Endometrium (tissue), 2 donors: ENCODE data around the gene MMP3.

Source experiments
- FAIRE-seq: peaks from 2 replicates; lab custom pipeline; 2012; peaks lifted over from hg19 to GRCh38; lab: Jason Lieb, UNC
- donor health status: control.
- donor health status: control.

The MMP3 gene

DNA sequence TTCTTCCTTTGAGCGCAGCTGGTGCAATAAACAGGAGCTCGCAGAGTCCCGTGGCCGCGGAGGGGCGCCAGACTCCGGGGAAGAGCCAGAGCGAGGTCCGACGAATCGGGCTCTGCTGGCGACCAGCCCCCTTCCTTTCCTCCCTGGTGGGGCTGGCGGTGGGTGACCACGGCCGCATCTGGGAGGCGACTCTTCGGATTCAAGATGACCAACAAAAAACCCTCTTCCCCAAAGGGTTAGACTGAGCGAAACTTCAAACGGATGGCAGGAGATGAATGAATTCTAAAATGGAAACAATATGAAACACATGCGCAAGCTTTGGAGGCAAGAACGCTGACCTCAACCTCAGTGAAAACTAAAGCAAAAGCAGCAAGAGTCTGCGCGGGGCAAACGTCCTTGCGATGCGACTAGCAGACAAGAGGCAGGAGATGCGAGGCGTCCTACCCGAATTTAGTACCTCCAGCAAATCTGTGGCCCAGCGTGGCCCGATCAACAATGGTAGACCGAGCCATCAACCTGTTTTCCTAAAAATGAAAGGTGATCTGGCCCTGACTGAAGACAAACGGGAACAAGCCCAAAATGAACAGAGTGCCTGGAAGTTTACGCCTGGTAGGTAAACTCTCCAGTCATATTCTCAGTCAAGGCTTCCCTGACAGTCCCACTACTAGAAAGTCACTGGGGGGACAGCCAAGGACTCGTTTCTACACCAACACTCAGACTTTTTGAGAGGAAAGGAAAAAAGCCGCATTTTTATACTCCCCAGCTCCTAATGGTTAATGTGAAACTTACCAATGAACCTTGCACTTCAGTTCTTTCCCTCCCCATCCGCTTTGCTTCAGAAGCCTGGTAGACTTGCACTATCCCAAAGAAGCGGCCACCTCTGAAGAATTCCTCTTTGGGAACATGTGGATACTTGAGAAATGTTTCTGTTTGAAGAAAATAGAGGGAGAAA, 11.6 kb downstream of the MMP3 start:
- no peak for FAIRE-seq

DNA sequence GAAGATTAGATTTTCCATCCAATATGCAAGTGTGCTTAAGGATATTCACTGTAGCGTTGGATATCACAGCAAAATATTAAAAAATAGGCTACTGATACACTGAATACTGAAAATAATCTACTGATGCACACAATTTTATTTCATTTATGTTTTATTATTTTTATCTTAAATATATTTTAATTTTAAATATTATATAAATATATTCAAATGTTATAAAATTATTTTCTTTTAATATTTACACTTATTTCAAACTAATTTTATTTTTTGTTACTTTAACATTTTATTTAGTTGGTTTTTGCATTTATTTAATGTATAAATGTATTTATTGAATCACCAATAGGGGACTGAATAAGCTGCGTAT, 12.3 kb downstream of the MMP3 start:
- FAIRE-seq = peak; percentile 91

DNA sequence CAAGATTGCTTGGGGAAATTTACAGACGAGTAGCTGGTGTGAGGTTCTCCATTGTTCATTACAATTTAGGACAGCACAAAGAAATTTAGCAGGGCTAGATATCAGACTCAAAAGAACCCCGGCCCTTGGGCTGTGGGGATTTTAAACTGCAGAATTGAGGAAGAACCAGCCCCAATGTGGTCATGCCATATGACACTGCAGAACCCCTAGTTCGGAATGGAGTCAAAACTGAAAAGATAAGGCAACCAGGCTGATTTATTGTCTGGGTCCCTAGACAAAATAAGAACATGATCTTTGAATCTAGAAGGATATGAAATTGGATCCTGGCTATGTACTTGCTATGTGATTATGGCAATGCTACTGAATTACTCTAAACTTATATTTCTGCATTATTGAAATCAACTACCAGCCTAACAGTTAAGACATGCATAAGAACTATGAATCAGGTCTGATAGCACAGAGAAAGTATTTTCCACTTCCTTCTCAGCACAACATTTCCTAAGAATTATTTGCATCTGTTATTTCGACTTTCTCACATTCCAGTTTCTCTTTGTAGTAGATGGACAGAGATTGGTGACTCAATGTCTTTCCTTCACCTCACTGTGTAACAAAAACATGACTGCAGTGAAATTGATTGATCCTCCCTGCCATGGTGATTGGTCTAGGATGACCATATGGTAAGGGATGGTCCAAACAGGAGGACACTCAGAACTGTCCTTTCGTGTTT, 13.2 kb downstream of the MMP3 start:
- FAIRE-seq = no peak

DNA sequence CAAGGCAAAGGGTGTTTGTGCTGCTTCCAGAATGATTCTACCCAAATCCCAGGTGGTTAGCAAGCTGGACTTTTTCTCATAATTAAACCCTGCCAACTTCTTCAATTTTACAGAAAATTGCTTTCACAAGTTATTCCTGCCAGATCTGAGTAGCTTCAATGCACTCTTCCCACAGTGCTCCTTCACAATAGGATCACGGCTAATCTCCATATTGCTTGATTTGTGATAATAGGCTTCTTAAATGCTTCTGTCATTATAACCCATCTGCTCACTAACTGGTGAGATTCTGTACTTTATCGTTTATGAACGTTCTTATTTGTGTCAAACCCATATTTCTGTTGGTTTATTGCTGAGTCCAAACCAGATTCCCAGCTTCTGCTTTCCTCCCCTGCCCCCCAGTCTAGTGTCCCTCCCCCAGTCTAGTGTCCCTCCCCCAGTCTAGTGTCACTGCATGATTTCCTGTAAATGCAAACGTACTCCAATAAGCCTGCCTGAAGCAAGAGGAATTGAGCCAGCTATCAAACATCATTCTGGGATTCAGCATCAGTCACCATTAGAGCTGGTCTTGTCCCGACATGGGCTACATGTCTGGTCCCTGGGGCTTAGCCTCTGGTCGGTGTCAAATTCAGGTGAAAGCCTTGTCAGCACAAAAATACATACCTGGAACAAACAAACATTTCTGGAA, 14.0 kb downstream of the MMP3 start:
- no peak for FAIRE-seq

DNA sequence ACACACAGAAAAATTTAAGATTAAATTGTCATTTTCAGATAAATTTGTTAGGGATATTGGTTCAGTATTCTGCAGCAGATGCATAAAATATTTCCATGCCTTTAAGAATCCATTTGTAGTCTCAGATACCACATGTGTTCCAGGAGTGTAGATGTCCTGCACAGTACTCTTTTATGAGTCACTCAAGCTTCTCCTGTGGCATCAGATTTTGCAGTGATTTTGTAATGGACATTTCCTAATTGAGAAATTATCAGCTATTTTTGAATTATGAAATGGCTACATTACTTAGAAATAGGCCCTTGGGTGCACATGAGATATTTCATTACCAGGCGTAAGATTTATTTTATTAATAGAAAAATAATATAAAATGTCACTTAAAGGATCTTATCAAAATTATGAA, 18.9 kb downstream of the MMP3 start:
- no peak for FAIRE-seq

DNA sequence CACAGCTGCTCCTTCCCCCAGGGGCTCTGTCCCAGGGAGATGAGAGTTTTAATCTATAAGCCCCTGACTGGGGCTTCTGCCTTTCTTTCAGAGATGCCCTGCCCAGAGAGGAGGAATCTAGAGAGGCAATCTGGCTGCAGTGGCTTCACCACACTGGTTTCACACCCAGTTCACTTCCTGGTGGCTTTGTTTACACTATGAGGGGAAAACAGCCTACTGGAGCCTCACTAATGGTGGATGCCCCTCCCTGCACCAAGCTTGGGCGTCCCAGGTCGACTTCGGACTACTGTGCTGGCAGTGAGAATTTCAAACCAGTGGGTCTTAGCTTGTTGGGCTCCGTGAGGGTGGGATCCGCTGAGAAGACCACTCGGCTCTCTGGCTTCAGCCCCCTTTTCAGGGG, 23.9 kb downstream of the MMP3 start:
- no peak for FAIRE-seq

DNA sequence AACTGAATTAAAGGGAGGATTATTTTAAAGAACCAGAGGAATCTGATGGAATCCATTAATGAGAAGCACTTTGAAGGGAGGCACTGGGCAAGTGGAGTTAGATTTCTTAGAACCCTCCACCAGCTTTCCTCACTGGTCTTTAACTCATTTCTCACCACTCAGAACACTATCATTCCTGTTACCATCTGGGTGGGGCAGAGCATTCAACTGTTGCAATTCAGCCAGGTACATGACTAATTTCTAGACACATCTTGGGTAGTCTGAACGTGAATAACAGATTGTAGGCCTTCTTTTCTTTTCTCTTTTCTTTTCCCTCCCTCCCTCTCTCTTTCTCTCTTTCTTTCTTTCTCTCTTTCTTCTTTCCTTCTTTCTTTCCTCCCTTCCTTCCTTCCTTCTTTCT, 29.9 kb downstream of the MMP3 start:
- no peak for FAIRE-seq

DNA sequence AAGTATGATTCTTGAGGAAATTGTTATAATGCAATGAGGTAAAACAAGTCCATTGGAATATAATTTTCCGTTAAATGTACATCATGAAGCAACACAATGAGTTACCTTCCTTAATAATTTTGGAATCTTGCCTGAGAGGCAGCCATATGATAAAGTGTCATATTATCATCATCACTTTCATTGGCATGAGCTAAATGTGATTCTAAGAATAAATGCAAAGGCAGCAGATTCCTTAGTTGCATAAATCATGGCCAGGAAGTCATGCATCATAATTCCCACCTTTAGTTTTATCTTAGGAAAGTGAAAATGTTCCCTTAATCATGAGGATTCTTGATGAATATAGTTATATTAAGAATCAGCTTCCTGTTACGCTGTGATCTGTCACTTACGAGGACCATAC, 31.2 kb downstream of the MMP3 start:
- no peak for FAIRE-seq

DNA sequence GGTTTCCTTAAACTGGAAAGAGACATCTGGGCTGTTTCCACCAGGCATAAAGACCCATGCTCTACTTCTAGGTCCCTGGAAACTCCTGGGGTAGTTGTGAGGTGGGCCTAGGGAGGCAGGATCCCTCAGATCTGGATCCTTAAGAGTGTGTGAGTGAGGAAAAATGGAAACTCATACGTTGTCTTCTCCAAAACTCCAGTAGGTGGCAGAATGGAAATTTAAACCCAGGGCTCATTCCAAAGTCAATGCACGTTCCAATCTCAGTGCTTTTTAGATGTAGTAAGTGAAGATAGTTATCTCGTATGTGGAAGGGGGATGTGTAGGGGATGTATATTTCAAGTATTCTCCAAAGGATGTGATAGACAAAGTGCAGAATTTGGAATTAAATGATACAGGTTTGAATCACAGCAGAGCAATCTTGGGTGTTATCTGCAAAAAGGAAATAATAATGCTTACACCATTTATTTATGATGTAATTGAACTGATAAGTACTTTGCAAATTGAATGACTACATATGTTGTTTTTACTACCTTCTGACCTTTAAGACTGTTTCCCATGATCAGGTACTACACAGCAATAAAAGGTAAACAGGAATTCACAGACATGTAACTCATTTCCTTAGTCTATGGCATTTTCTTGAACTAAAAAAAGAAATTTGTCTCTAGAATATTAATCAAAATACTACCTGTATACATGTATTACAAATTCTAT, 32.3 kb downstream of the MMP3 start:
- no peak for FAIRE-seq

DNA sequence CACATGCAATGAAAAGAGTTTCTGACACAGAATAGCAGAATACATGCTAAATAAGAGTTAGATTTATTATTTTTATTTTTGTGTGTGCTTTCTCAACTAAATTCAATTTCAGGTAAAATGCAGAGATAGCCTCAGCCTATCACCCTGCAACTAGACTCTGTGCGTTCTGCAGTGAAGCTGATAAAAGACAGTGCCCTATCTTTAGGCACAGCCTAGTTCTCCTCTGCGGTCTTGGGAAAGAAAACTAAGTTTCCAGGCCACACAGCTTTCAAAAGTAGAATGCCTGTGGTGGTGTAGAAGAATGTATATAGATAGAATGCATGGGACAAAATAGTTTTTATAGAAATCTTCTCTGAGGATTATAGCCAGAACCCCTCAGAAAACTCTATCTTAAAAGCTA, 33.4 kb downstream of the MMP3 start:
- FAIRE-seq = no peak

DNA sequence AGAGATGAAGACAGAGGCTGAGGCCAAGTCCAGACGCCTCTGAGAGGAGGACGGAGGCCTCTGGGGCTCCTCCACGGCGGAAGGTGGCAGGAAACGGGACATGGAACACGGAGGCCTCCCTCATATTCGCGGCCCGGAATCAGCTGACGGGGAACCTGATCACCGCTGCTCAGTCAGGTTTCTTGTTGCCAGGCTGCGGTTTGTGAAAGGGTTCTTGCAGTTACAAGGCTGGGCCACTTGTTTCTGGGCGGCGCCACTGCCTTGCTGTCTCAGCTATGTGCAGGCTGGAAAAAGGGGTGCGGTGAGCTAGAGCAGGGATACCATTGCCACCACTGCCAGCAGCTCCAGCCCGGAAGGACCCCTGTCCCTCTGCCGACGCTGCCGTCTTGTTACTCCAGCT, 35.5 kb downstream of the MMP3 start:
- FAIRE-seq = no peak

DNA sequence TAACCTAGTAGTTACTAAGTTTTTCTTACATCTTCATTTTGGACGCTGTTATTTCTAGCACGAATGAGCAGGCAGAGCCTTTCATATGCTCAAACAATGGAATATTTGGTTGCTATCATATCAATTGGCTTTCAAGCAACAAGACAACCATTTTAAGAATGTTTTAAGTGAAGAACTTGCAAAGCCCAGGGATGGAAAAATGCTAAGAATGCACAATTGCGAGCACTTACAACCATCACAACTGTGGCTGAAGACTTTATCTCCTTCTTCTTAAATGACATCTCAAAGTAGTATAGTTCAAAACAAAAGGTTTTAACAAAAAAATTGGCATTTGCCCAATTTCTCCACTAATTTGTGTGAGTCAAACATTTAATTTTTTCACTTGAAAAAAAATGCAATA, 37.1 kb downstream of the MMP3 start:
- no peak for FAIRE-seq

DNA sequence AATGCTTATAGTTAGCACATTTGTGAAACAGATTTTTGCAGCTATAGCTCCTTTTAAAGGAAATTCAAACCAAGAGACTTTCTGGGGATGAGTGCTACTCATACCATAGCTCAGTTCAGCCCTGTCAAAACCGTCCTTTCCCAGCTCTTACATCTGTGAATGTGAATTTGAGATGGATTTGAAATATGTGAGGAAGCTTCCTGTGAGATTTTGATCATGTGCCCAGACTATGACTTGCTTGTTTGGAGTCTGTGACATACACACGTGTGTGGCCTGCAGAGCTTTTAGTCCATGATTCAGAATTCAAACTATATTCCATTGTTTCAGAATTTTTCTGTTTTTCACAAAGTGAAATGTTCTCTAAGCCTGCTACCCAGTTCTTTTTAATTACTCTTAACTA, 41.1 kb downstream of the MMP3 start:
- no peak for FAIRE-seq

DNA sequence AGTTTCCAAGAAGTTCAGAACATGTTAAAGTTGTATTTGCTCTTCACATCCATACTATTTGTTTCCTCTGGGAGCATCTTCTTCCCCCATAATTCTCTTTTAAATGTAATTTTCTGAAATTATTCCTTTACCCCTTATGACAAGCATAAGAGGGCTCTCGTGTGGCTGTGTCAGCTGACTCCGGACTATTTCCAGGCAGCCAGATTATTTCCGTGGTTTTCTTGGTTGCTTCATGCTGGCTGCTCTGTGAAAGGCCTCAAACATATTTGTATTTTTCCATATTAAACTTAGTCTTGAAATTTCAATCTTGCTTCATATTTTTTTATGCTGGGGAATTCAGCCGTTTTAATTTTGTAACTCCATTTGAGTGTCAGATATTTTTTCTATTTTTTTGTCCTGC, 42.6 kb downstream of the MMP3 start:
- FAIRE-seq = no peak

DNA sequence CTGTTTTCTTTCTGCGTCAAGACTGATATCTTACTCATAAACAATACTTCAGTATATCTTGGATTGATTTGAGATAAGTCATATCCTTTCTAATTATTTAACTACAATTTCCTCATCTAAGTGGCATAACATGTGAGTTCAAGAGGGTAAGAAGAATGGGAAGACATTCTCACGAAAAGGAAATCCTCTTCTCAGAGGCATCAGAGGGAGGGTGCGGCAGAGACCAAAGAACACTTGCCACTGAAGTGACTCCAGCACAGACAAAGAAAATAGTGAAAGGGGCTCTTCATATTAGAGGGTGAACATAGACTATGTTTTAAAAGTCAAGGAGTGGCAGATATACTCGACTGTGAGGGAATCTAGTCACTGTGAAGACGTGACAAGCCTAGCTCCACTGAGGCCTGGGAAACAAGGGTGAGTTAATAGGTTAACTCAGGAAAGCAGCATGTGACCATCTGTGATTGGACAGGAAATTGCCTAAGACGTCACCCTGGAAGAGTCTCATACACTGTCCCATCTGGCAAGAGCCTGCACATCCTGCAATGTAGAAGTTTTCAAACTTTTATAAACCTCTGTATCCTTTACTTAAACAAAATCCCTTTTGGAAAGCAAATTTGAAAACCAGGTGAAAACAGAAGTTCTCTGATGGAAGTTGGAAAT, 43.6 kb downstream of the MMP3 start:
- FAIRE-seq = no peak

DNA sequence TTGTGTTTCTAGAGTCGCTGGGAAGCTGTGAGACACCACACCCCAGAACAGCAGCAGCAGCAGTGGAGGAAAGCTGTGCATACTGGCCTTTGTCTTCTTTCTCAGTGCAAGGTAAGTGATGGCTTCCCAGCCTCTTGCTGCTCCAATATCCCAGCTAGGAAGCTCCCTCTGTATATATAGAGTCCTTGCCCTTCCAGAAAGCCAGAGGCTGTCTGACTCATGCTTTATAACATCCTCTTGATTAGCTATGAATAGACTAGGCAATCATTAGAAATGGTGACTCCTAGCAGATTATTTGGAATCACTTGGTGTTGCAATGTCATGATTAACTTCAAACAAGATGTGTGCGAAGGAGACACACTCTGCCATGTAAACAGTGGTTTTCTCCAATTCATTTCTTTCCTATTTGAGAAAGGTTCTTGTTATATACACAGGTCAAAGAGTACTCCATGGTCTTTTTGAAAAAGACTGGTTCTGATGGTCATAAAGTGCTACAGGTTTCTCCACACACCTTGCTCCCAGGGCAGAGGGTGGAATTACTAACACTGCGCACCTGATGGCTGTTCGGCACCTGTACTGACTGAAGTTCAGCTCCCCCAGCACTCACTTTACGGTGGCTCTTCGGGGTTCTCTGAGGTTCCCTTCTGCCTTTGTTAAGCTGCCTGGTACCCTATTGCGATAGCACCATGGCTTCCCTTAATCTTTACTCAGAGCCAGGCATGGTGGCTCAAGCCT, 45.2 kb downstream of the MMP3 start, which contains the start of gene MMP1:
MMP1 (minus strand) TSS at position 149 of the 735 bp plus-strand sequence; CDS start at position 81, 68 bp downstream.
- no peak for FAIRE-seq

DNA sequence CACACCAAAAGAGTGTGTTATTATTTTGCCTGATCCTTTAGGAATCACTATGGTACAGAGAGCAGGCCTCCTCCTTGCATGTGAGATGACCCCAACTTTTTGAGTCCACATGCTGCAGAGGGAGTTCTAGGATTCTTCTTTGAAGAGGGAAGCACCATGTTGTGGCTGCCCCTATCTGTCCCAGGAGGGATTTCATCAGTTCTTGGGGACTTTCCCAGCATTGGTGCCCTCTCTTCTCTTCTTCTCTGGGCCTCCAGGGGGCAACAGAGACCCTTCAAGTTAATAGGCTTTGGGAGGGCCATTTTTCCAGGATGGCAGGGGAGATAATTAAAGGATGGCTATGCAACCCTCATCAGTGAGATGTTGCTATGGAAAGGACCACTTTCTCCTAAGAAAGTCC, 49.0 kb downstream of the MMP3 start:
- FAIRE-seq = no peak

DNA sequence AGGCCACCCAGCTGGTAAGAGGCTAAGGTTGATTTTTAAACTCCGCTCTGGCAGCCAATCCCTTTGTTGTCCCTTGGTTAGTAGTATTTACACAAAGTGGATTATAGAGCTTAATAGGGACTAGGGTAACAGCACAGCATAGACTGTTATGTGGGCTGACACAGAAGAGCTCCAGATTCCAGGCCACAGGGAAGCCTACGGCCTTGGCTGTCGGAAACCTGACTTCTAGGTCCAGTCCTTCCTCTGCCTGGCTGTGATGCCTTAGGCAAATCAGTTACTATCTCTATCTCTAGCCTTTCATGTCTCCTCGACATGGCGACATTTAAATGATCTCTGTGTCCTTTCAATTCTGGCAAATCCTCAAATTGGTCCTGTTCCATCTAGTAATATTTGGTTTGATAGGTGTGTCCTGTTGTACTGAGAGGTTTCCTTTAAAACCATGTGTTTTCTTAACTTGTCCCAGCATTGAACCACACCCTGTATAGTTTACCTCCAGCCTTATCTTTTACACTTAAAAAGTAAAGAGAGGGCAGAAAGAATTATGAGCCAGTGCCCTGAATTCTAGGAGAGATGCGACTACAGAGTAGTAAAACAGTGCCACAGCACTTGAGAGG, 49.6 kb downstream of the MMP3 start:
- no peak for FAIRE-seq

DNA sequence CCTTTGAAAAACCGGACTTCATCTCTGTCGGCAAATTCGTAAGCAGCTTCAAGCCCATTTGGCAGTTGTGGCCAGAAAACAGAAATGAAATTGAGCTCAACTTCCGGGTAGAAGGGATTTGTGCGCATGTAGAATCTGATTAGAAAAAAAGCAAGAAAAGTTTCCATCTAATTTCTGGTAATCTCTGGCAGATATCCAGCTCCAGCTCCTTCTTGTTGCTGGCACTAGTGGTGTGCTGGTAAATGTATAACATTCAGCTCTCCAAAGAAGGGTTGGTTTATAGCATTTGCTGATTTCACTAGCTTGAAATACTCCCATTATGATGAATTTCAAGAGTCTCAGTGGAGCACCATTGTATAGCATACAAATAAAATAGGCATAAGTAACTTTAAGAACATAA, 50.8 kb downstream of the MMP3 start:
- no peak for FAIRE-seq

DNA sequence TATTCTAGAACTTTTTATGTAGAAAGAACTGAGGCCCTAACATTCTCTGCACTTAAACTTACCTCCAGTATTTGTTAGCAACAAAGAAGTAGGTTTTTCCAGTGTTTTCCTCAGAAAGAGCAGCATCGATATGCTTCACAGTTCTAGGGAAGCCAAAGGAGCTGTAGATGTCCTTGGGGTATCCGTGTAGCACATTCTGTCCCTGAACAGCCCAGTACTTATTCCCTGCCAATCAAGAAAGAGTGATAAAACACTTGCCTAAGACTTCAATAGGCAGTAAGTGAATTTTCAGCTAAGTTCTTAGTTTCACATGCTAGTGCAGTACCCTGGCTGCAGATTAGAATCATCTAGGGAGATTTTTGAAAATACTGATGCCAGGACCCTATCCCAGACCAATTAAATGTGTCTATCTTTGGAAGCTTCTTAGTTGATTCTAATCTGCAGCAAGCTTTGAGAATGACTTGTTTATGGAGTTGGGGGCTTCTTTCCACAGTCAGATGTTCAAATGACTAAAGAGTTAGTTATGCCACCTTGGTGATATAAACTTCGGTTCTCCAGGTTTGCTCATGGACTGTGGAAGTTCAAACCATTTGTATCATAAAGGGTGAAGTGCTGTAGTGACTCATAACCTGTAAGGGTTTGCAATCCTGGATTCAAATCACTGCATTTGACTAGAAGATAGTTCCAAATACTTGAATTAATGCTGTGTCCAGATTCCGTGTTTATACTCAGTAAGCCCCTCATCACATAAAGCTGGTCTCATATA, 52.0 kb downstream of the MMP3 start:
- no peak for FAIRE-seq
